ENCODE data around the gene TTC34.

TTC34 gene

DNA sequence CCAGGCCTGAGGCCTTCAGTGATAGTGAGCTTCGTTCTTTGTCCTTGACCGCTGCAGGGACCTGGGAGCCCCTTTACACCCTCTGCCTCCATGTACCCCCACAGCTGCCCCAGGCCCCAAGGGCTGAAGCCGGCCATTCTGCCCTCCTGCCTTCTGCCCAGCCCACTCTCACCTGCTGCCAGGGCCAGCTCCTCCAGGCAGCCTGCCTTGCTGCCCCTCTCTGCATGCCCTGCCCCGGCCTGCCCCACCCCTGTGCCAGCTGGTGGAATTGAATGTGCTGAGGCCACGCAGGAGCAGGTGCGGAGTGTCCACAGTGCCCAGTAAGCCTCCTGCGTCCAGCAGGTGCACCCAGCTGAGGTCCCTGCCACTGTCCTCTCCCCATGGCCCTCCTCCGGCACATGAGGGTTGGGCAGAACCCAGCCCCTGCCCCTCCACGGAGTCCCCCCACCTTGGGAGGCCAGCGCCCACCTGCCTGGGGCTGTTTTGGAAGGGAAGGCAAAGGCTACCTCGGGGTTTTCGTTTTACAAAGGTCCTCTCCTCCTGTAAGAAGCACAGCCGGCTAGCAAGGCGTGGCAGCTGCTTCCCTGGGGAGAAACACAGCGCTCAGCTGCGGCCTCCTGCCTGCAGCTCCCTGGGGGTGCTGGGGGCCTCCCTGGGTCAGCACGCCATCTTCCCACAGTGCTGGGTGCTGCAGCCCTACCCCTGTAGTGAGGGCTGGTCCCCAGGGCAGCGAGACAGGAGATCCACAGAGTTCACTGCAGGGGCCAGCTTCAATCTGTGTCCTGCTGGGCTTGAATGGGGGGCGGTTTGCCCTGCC lies 189.7 kb downstream of the TTC34 start:
- TF ChIP-seq CTCF (IDR thresholded peaks at IDR 0.05) (no peak), ZFX (IDR thresholded peaks at IDR 0.05; ENCODE audit: borderline replicate concordance) (no peak)
- no peak overlapping the region for H3K27ac ChIP-seq

- no peak overlapping the region for H3K27ac ChIP-seq
- TF ChIP-seq CTCF (IDR thresholded peaks at IDR 0.05) (no peak), ZFX (IDR thresholded peaks at IDR 0.05; ENCODE audit: borderline replicate concordance) (no peak)
Measured at GRCh38 chr1:2611031-2611501, 190.4 kb downstream of the TTC34 start.

DNA sequence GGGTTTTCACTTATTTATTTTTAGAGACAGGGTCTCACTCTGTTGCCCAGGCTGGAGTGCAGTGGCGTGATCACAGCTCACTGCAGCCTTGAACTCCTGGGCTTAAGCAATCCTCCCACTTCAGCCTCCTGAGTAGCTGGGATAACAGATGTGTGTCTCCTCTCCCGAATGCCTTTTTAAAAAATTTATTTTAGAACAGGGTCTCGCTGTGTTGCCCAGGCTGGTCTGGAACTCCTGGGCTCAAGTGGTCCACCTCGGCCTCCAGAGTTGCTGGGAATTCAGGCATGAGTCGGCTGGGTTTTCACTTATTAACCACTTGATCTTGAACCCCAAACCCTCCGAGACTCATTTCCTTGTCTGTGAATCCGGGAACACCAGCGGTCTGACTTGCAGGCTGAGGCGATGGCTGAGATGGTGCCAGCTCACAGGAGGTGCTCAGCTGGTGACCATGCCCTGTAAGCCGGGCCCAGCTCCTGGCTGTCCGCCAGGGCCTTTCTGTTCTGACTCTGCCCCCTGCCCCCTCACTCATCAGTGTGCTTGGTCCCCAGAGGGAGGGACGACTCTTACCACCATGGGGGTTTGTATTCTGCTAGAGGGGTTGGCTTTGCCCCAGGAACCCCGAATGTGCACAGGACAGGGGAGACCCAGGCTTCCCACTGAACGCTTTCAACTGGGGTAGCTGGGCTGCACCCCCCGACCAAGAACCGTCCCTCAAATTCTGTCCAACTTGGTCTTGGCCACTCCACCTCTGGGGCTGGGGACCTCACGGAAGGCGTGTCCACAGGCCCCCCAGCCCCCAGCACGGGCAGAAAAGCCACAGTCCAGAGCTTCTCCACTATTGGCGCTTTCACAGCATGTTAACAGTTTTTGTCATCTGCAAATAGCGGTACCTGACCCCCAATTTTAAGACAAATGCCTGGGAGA lies 191.2 kb downstream of the TTC34 start:
- TF ChIP-seq ZFX (IDR thresholded peaks at IDR 0.05; ENCODE audit: borderline replicate concordance) (no peak), CTCF (IDR thresholded peaks at IDR 0.05) (no peak)
- H3K27ac ChIP-seq: no peak overlapping the region

- TF ChIP-seq ZFX (IDR thresholded peaks at IDR 0.05; ENCODE audit: borderline replicate concordance) (no peak), CTCF (IDR thresholded peaks at IDR 0.05) (no peak)
- H3K27ac ChIP-seq: no peak overlapping the region
Measured at GRCh38 chr1:2609319-2610035, 192.0 kb downstream of the TTC34 start.

GRCh38 chr1:2607641-2608091 lies 193.8 kb downstream of the TTC34 start:
- H3K27ac ChIP-seq: no peak overlapping the region
- TF ChIP-seq CTCF (IDR thresholded peaks at IDR 0.05) (no peak), ZFX (IDR thresholded peaks at IDR 0.05; ENCODE audit: borderline replicate concordance) (no peak)

GRCh38 chr1:2606881-2607621 lies 194.4 kb downstream of the TTC34 start:
- no peak for TF ChIP-seq CTCF (IDR thresholded peaks at IDR 0.05)
- no peak for TF ChIP-seq ZFX (IDR thresholded peaks at IDR 0.05; ENCODE audit: borderline replicate concordance)
- no peak overlapping the region for H3K27ac ChIP-seq
